NCI-H146 treated with DMSO at 0.1 percent for 48 hours (cell line): ENCODE measurements around the gene SPATA2.

Source experiments
- DNase-seq: peaks from one replicate; lab custom pipeline; 2025; ENCODE audit not compliant: unreplicated experiment; lab: John Stamatoyannopoulos, UW

The SPATA2 gene

DNA sequence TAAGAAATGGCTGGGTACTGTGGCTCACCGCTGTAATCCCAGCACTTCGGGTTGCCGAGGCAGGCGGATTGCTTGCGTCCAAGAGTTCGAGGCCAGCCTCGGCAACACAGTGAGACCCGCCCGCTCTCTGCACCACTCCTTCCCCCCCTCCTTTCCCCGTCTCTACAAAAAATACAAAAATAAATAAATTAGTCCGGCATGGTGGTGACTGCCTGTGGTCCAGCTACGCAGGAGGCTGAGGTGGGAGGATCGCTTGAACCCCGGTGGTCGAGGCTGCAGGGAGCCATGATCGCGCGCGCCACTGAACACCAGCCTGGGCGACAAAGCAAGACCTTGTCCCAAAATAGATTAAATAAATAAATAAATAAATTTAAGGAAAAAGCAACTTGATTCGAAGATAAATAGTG is 20.4 kb upstream of the SPATA2 start:
- DNase-seq = peak; percentile 56

DNA sequence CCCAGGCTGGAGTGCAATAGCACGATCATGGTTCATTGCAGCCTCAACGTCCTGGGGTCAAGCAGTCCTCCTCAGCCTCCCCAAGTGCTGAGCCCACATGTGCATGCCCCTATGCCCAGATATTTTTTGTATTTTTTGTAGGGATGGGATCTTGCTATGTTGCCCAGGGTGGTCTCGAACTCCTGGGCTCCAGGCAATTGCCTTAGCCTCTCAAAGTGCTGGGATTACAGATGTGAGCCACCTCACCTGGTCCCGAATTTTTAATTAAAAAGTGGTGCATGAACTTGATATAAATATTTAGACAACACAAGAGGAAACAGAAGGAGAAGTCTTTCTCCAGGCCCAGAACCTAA is 13.8 kb upstream of the SPATA2 start:
- no peak for DNase-seq

GRCh38 chr20:49928411-49929141 is 13.2 kb upstream of the SPATA2 start:
- DNase-seq = peak; percentile 82

DNA sequence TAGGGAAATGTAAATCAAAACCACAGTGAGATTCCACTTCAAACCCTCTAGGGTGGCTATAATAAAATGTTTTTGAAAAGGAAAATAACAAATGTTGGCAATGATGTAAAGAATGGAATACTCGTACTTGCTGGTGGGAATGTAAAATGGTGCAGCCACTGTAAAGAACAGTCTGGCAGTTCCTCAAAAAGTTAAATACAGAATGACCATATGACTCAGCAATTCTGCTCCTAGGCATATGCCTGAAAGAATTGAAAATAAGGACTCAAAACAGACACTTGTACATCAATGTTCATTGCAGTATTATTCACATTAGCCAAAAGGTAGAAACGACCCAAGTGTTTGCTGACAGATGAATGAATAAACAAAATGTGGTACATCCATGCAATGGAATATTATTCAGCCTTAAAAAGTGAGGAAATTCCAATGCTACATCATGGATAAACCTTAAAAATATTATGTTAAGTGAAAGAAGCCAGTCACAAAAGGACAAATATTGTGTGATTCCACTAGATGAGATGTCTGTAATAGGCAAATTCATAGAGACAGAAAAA is 10.6 kb upstream of the SPATA2 start:
- DNase-seq = no peak

GRCh38 chr20:49924247-49924646 is 8.9 kb upstream of the SPATA2 start:
- no peak for DNase-seq

DNA sequence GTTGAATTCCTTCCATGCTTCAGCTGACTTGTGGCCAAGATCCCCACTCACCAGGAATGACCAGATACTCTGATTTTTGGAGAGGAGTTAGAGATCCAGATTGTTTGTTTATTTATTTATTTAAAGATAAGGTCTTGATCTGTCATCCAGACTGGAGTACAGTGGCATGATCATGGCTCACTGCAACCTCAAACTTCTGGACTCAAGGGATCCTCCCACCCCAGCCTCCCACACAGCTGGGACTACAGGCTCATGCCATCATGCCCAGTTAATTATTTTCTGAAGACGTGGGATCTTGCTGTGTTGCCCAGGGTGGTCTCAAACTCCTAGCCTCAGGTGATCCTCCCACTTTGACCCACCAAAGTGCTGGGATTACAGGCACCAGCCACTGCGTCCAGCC is 4.1 kb upstream of the SPATA2 start:
- no peak for DNase-seq

DNA sequence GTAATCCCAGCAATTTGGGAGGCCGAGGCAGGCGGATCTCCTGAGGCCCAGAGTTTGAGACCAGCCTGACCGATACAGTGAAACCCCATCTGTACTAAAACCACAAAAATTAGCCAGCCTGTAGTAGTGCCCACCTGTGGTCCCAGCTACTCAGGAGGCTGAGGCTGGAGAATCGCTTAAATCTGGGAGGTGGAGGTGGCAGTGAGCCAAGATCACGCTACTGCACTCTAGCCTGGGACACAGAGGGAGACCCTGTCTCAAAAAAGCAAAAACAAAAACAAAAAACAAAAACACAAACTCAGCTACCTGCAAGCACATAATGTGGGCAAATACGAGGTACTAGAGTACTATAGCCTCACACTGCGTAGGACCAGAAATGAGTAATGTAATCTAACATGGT is 3.7 kb upstream of the SPATA2 start:
- no peak for DNase-seq

DNA sequence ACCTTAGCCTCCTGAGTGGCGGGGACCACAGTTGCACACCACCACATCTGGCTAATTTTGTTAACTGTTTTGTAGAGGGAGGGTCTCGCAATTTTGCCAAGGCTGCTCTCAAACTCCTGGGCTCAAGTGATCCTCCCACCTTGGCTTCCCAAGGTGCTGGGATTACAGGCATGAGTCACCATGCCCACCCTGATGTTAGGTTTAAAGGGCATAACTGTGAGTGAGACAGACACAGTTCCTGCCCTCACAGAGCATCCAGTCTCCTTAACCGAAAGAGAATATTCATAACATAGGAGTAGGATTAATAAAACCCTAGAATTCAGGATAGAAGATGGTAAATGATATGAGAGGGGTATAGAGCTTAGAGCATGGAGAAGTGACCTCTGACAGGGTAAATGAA is 3.1 kb upstream of the SPATA2 start:
- DNase-seq = no peak

DNA sequence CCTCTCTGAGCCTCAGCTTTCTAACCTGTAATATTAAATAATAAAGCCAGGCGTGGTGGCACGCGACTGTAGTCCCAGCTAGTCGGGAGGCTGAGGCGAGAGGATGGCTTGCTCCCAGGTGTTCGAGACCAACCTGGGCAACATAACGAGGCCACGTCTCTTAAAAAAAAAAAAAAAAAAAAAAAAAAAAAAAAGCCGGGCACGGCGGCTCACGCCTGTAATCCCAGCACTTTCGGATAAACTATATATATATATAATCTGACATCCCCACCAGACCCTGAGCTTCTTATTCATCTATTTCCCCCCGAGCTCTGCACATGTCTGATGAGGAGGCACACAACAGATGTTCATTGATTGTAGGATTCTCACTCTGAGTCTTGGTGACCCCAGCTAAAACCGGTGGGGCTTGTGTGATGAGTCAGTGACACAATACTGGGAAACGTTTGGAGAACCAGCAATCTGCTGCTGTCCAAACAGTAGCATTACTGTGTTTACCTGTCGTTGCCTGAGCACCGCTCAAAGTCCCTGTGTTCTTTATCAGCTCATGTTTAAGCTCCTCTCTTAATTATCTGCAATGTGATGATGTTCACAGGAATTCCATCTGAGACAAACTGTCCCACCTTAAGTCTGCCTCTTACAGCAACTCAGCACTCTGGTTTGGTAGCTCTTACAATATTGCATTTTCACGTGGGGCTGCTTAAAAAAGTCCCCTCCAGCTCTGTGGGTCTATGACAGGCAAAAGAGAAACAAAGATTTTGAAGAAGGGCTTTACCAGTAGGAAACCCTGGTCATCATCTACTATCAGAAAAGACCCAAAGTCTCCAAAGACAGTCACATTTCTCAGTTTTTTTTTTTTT is 1.0 kb upstream of the SPATA2 start:
- DNase-seq = peak; percentile 73

DNA sequence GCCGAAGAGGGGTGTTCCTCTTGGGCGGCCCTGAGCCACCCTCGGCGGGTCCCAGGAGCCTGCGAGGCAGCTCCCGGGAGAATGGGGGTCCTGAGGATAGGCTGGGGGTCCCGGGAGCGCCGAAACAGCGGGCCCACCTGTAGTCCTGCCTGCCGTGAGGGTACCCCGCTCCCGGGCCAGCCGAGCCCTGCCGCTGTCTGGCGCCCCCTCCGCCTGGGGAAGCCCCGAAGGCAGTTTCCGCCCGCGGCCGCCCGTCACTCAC is 280 bp downstream of the SPATA2 start:
- no peak for DNase-seq

DNA sequence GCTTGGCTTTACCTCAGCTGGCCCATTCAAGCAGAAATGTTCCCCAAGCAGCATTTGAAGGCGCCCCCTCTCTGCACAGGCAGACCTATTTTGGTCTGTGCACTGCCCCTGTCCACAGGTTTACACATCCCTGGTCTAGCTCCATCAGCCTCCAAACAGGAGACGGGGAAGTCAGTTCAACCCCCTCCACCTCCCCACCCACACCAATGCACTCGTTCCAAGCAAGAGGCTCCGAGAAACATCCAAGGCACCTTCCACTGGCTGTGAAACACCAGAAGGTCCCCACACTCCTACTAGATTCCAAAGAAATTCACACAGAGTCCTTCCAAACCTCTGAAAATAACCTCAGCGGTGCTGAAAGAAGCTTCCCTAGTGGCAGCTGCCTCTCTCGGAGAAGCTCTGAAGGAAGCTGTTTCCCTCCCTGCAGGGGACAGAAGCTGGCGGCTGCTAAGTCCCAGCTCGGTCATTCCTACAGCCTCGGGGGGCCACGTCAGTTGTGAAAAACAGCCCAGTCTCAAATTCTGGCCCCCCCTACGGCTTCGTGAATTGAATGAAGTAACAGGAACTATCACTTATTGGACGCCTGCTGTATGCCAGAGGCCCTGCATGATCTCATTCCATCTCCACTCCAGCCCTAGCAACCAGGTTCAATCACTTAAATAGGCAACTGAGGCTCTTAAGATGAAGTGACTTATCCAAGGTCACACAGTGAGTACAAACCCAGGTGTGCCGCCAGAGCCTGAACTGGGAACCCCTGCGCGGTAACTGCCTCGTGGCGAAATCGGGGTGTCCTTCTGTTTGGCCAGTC is 815 bp downstream of the SPATA2 start:
- DNase-seq = no peak

DNA sequence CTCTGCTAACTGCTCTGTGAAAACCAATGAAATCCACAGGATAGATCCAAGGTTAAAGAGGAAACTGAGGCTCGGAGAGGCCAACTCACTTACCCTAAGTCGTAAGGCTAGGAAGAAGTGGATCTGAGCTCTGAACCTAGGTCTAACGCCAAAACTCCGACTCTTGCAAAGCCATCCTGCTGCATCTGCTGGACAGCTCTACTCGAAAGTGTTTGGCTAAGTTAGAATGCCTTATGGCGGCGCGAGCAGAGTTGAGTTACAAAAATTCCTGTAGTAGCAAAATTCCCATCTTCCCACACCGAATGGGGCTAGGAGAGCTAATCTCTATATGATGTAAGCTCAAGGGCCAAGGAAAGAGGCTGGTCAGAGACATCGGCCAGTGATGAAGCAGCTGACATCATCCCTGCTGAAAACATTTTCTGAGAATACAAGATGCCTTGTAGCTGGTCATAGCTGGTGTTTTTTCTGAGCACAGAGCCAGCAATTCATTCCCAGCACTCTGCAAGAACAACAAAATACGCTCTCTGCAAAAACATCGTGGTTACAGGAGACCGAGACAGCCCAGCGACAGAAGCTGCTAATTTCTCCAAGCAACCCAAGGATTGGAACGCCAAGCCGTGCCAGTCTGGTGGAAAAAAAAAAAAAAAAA is 1.8 kb downstream of the SPATA2 start:
- DNase-seq = no peak

GRCh38 chr20:49910340-49910706 is 5.0 kb downstream of the SPATA2 start:
- DNase-seq = no peak

- no peak for DNase-seq
Measured at GRCh38 chr20:49909499-49910339, 5.6 kb downstream of the SPATA2 start.

- no peak for DNase-seq
Measured at GRCh38 chr20:49908258-49908565, 7.1 kb downstream of the SPATA2 start.

GRCh38 chr20:49907405-49908257 is 7.7 kb downstream of the SPATA2 start:
- DNase-seq = no peak

- no peak for DNase-seq
Measured at GRCh38 chr20:49906615-49907154, 8.6 kb downstream of the SPATA2 start.

DNA sequence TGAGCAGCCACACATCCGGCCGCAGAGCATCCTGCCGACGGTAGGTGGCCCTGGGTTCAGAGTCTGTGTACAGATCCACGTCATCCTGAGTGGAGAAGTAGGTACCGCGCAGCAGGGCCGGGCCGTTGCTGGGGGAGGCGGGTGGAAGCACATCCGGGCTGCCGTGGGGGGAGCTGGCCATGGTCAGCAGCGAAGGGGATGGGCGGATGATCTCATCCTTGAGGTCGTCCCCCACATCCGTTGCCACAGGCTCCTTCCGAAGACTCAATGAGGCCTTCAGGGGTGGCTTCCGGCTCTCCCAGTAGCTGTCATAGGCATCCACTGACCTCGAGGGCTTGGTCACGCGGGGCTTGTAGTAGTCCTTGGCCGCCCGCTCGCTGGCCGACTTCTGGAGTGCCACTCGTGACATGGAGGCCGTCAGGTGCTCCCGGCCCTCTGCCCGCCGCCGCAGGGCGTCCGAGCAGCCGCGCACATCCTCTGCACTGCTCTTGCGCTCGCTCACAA is 9.2 kb downstream of the SPATA2 start:
- no peak for DNase-seq

DNA sequence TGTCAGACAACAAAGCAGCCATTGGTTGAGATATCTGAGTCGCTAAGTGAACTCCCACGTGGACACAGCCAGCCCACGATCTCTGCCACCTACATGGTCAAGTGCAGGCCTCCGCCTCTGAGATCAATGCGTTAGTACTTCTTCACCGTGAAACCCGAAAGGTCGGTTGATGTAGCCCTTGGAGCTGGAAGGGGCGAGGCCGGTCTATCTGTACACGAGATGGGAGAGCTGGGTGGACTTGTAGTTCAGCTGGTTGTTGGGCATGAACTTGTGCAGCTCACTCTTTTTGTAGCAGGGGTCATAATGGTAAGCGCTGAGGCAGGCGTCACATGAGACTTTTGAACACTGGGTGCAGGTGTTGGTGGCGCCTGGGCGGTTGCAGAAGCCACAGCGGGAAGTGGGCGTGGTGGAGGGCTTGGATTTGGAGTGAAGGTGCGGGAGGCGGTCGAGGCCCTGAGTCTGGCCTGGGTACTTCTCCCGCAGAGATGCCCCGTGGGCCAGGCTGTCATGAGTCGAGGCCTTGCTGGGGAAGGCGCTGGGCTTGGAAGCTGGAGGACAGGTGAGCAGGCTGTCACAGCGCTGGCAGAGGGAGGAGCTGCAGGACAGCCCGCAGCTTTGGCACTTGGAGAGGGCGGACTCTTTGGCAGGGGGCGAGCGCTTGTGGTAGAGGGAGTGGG is 9.8 kb downstream of the SPATA2 start:
- no peak for DNase-seq
